Neural progenitor cell (in vitro differentiated cells): ENCODE data around the gene ALK. TPM values are rescaled to one million over a fixed set of nuclear protein-coding genes. Genes with fewer than 3 reads are reported as not detected.

Experiments used
- DNase-seq: peaks from one replicate; pipeline ENCODE4 v3.0.0-alpha.2; 2016; ENCODE audit warnings: low spot score
- H2AFZ ChIP-seq: fragments of 200-600 bp; sonication (generic); replicated peaks from 2 replicates; pipeline ENCODE4 v1.6.1; 2016; ENCODE audit warnings: antibody characterized with exemption
- H3F3A ChIP-seq: fragments of 200-600 bp; sonication (generic); 2 replicates; pipeline ENCODE4 v1.6.1; 2016; ENCODE audit warnings: antibody characterized with exemption, low read depth
- H3K27ac ChIP-seq: fragments of 200-600 bp; sonication (generic); 2 replicates; pipeline ENCODE4 v1.5.1; 2016; ENCODE audit warnings: mild to moderate bottlenecking
- H3K27me3 ChIP-seq: fragments of 200-600 bp; sonication (generic); 2 replicates; pipeline ENCODE4 v1.6.1; 2016; ENCODE audit warnings: mild to moderate bottlenecking, moderate library complexity
- H3K36me3 ChIP-seq: fragments of 200-600 bp; sonication (generic); 2 replicates; pipeline ENCODE4 v1.5.1; 2016
- H3K4me1 ChIP-seq: fragments of 200-600 bp; sonication (generic); 2 replicates; pipeline ENCODE4 v1.6.1; 2016; ENCODE audit warnings: mixed run types
- H3K4me2 ChIP-seq: fragments of 200-600 bp; sonication (generic); 2 replicates; pipeline ENCODE4 v1.6.1; 2016
- H3K4me3 ChIP-seq: fragments of 200-600 bp; sonication (generic); 2 replicates; pipeline ENCODE4 v1.5.1; 2016
- H3K79me2 ChIP-seq: fragments of 200-600 bp; sonication (generic); 2 replicates; pipeline ENCODE4 v1.6.1; 2016; ENCODE audit warnings: low read depth
- H3K9ac ChIP-seq: fragments of 200-600 bp; sonication (generic); 2 replicates; pipeline ENCODE4 v1.6.1; 2016
- H3K9me3 ChIP-seq: fragments of 200-600 bp; sonication (generic); 2 replicates; pipeline ENCODE4 v1.5.1; 2016; ENCODE audit warnings: low read depth
- H4K20me1 ChIP-seq: fragments of 200-600 bp; sonication (generic); 2 replicates; pipeline ENCODE4 v1.6.1; 2016; ENCODE audit warnings: low read depth
- H3K27ac Mint-ChIP-seq: 3 replicates; pipeline ENCODE4 v1.8.0; 2021; ENCODE audit warnings: mixed read lengths
- H3K27me3 Mint-ChIP-seq: 2 replicates; pipeline ENCODE4 v1.8.0; 2022; ENCODE audit warnings: low read depth, mild to moderate bottlenecking, inconsistent platforms, moderate library complexity, mixed read lengths; ENCODE audit not compliant: insufficient read depth
- H3K36me3 Mint-ChIP-seq: 3 replicates; pipeline ENCODE4 v1.8.0; 2021; ENCODE audit warnings: mixed read lengths
- H3K4me1 Mint-ChIP-seq: 3 replicates; pipeline ENCODE4 v1.8.0; 2021; ENCODE audit warnings: mixed read lengths
- H3K4me3 Mint-ChIP-seq: 3 replicates; pipeline ENCODE4 v1.8.0; 2021; ENCODE audit warnings: mild to moderate bottlenecking, moderate library complexity, mixed read lengths
- H3K9me3 Mint-ChIP-seq: 3 replicates; pipeline ENCODE4 v1.8.0; 2020; ENCODE audit warnings: mixed read lengths
- CTCF ChIP-seq: fragments of 200-600 bp; sonication (generic); IDR thresholded peaks from 2 replicates; pipeline ENCODE4 v1.5.1; 2017; ENCODE audit warnings: antibody characterized with exemption, mild to moderate bottlenecking
- EZH2 ChIP-seq: fragments of 200-600 bp; sonication (generic); IDR thresholded peaks from 2 replicates; pipeline ENCODE4 v1.6.1; 2017; ENCODE audit warnings: antibody characterized with exemption, mild to moderate bottlenecking, moderate library complexity
- EZH2phosphoT487 ChIP-seq: fragments of 200-600 bp; sonication (generic); IDR thresholded peaks from 2 replicates; pipeline ENCODE4 v1.6.1; 2017; ENCODE audit warnings: antibody characterized with exemption
- total RNA-seq: library from RNA; depleted of rRNA; stranded (reverse); fragments of >200 nt; gene quantifications from 2 replicates; pipeline ENCODE4 v1.2.3, GENCODE V29; 2015; ENCODE audit warnings: low replicate concordance

ALK gene
- total RNA-seq, 1 donor from 2014 or later, result not detected

GRCh38 chr2:29731948-29732347, 189.4 kb downstream of the ALK start:
- H3F3A ChIP-seq, result no peaks in the 10 kb centered on the region
- Mint-ChIP-seq H3K27me3 (no peaks in the 10 kb centered on the region), H3K36me3 (no peaks in the 10 kb centered on the region), H3K4me1 (peaks cover 25% of the 10 kb centered on the region), H3K4me3 (no peak overlapping the region), H3K27ac (no peak overlapping the region), H3K9me3 (no peaks in the 10 kb centered on the region)
- H3K27me3 ChIP-seq, result no peaks in the 10 kb centered on the region
- DNase-seq, result no peak
- no peaks in the 10 kb centered on the region for H4K20me1 ChIP-seq
- no peak for TF ChIP-seq EZH2
- TF ChIP-seq EZH2phosphoT487, result no peak
- no peak for TF ChIP-seq CTCF
- no peaks in the 10 kb centered on the region for H3K36me3 ChIP-seq
- no peak overlapping the region for H3K27ac ChIP-seq
- H2AFZ ChIP-seq, result no peak overlapping the region
- no peaks in the 10 kb centered on the region for H3K4me1 ChIP-seq
- H3K9me3 ChIP-seq, result no peaks in the 10 kb centered on the region
- no peak overlapping the region for H3K9ac ChIP-seq
- H3K79me2 ChIP-seq, result no peaks in the 10 kb centered on the region
- no peak overlapping the region for H3K4me3 ChIP-seq
- no peak overlapping the region for H3K4me2 ChIP-seq

- no peaks in the 10 kb centered on the region for H3K27me3 ChIP-seq
- no peak overlapping the region for H3K4me2 ChIP-seq
- H3K27ac ChIP-seq, result no peak overlapping the region
- H3K9ac ChIP-seq, result no peak overlapping the region
- H3K9me3 Mint-ChIP-seq, result no peaks in the 10 kb centered on the region
- no peak overlapping the region for H3K4me3 ChIP-seq
- H3K36me3 Mint-ChIP-seq, result no peaks in the 10 kb centered on the region
- H3F3A ChIP-seq, result no peaks in the 10 kb centered on the region
- peaks cover 7% of the 10 kb centered on the region for H3K27me3 Mint-ChIP-seq
- TF ChIP-seq EZH2phosphoT487 (no peak), CTCF (no peak), EZH2 (no peak)
- H4K20me1 ChIP-seq, result no peaks in the 10 kb centered on the region
- no peaks in the 10 kb centered on the region for H3K36me3 ChIP-seq
- H3K4me1 ChIP-seq, result no peaks in the 10 kb centered on the region
- no peak overlapping the region for H2AFZ ChIP-seq
- H3K27ac Mint-ChIP-seq, result no peak overlapping the region
- DNase-seq, result no peak
- H3K79me2 ChIP-seq, result no peaks in the 10 kb centered on the region
- H3K4me3 Mint-ChIP-seq, result no peak overlapping the region
- H3K9me3 ChIP-seq, result no peaks in the 10 kb centered on the region
- peaks cover 43% of the 10 kb centered on the region for H3K4me1 Mint-ChIP-seq
Observed at GRCh38 chr2:29729932-29730331, 191.5 kb downstream of the ALK start.

DNA sequence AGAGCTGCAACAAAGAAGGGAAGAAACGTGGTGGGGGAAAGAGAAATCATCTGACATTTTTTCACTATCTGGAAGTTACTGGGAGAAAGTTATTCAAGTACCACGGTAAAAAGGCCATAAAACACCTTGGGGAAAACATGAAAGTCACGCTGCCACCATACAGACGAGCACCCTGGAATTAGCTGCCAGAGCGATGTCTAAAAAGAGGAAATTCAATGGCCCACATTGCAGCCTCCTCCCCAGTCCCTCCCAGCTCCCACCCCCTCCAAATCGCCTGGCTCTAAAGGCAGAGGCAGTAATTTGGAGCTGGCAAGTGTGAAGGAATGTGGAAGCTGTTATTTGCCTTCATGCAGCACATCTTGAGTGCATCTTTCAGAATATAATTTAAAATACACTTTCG, 192.0 kb downstream of the ALK start:
- Histone ChIP-seq H4K20me1 (no peaks in the 10 kb centered on the region), H3K9me3 (no peaks in the 10 kb centered on the region), H3K36me3 (no peaks in the 10 kb centered on the region), H3K9ac (no peak overlapping the region), H3K27me3 (no peaks in the 10 kb centered on the region), H3K79me2 (no peaks in the 10 kb centered on the region), H3F3A (no peaks in the 10 kb centered on the region), H3K4me1 (no peaks in the 10 kb centered on the region), H3K4me2 (no peak overlapping the region), H2AFZ (no peak overlapping the region), H3K4me3 (no peak overlapping the region), H3K27ac (no peak overlapping the region)
- DNase-seq, result no peak
- H3K4me1 Mint-ChIP-seq, result peaks cover 47% of the 10 kb centered on the region
- H3K9me3 Mint-ChIP-seq, result no peaks in the 10 kb centered on the region
- H3K36me3 Mint-ChIP-seq, result no peaks in the 10 kb centered on the region
- H3K4me3 Mint-ChIP-seq, result no peak overlapping the region
- H3K27me3 Mint-ChIP-seq, result peaks cover 9% of the 10 kb centered on the region
- H3K27ac Mint-ChIP-seq, result no peak overlapping the region
- TF ChIP-seq CTCF, result no peak
- TF ChIP-seq EZH2phosphoT487, result no peak
- TF ChIP-seq EZH2, result no peak

- H4K20me1 ChIP-seq, result no peaks in the 10 kb centered on the region
- Mint-ChIP-seq H3K4me3 (no peak overlapping the region), H3K36me3 (peaks cover 2% of the 10 kb centered on the region), H3K4me1 (peaks cover 47% of the 10 kb centered on the region), H3K27ac (no peak overlapping the region), H3K27me3 (peaks cover 18% of the 10 kb centered on the region), H3K9me3 (peaks cover 5% of the 10 kb centered on the region)
- H3K9me3 ChIP-seq, result no peaks in the 10 kb centered on the region
- H3K4me3 ChIP-seq, result no peak overlapping the region
- H3K36me3 ChIP-seq, result no peaks in the 10 kb centered on the region
- no peaks in the 10 kb centered on the region for H3F3A ChIP-seq
- H3K4me2 ChIP-seq, result no peak overlapping the region
- no peaks in the 10 kb centered on the region for H3K4me1 ChIP-seq
- H2AFZ ChIP-seq, result no peak overlapping the region
- H3K27ac ChIP-seq, result no peak overlapping the region
- H3K27me3 ChIP-seq, result no peaks in the 10 kb centered on the region
- no peaks in the 10 kb centered on the region for H3K79me2 ChIP-seq
- no peak for TF ChIP-seq EZH2phosphoT487
- no peak for TF ChIP-seq CTCF
- DNase-seq, result peak; percentile 63
- H3K9ac ChIP-seq, result no peak overlapping the region
Observed at GRCh38 chr2:29726976-29727375, 194.4 kb downstream of the ALK start.
